SK-N-SH treated with all-trans-retinoic acid at 6 μM for 48 hours (cell line): ENCODE measurements around the gene TIAM1.

Experiments
- ARNTL ChIP-seq: fragments of 450-650 bp; formaldehyde crosslinking; IDR thresholded peaks from 2 replicates; pipeline ENCODE4 v1.5.0; 2020; ENCODE audit warnings: low read depth, mild to moderate bottlenecking, moderate library complexity, borderline replicate concordance
- BACH2 ChIP-seq: fragments of 250-450 bp; sonication (Bioruptor Pico); IDR thresholded peaks from 2 replicates; pipeline ENCODE4 v1.9.0; 2021; ENCODE audit warnings: mild to moderate bottlenecking, borderline replicate concordance
- GLIS3 ChIP-seq: fragments of 250-450 bp; sonication (Bioruptor Pico); IDR thresholded peaks from 2 replicates; pipeline ENCODE4 v1.5.0; 2020; ENCODE audit warnings: mild to moderate bottlenecking, moderate library complexity
- PPARA ChIP-seq: fragments of 250-450 bp; sonication (Bioruptor Pico); IDR thresholded peaks from 2 replicates; pipeline ENCODE4 v1.5.0; 2020; ENCODE audit warnings: mild to moderate bottlenecking, borderline replicate concordance
- RARB ChIP-seq: fragments of 250-450 bp; sonication (Bioruptor Pico); IDR thresholded peaks from 2 replicates; pipeline ENCODE4 v1.8.0; 2021; ENCODE audit warnings: mild to moderate bottlenecking, moderate library complexity
- SNAI2 ChIP-seq: fragments of 250-450 bp; sonication (Bioruptor Pico); IDR thresholded peaks from 2 replicates; pipeline ENCODE4 v1.5.0; 2020; ENCODE audit warnings: mild to moderate bottlenecking, moderate library complexity
- TCF4 ChIP-seq: fragments of 250-450 bp; sonication (Bioruptor Pico); IDR thresholded peaks from 2 replicates; pipeline ENCODE4 v1.8.0; 2021; ENCODE audit warnings: mild to moderate bottlenecking, moderate library complexity, borderline replicate concordance
- TOX ChIP-seq: fragments of 250-450 bp; sonication (Bioruptor Pico); IDR thresholded peaks from 2 replicates; pipeline ENCODE4 v1.8.0; 2021; ENCODE audit warnings: mild to moderate bottlenecking, moderate library complexity, borderline replicate concordance
- ZC3H10 ChIP-seq: fragments of 250-450 bp; sonication (Bioruptor Pico); IDR thresholded peaks from 2 replicates; pipeline ENCODE4 v1.5.1; 2021; ENCODE audit warnings: mild to moderate bottlenecking, moderate library complexity
- ZFP30 ChIP-seq: fragments of 450-650 bp; formaldehyde crosslinking; IDR thresholded peaks from 2 replicates; pipeline ENCODE4 v1.5.0; 2022; ENCODE audit warnings: mild to moderate bottlenecking, moderate library complexity
- ZNF565 ChIP-seq: fragments of 450-650 bp; formaldehyde crosslinking; conservative IDR thresholded peaks from 2 replicates; pipeline ENCODE4 v1.5.0; 2020; ENCODE audit warnings: low read depth, mild to moderate bottlenecking, moderate library complexity
- ZNF8 ChIP-seq: fragments of 450-650 bp; formaldehyde crosslinking; IDR thresholded peaks from 2 replicates; pipeline ENCODE4 v1.5.0; 2020; ENCODE audit warnings: mild to moderate bottlenecking, moderate library complexity
- TF ChIP-seq, protein P1 (sequence below): fragments of 250-450 bp; sonication (Bioruptor Pico); IDR thresholded peaks from 2 replicates; pipeline ENCODE4 v1.8.0; 2020; ENCODE audit warnings: mild to moderate bottlenecking, moderate library complexity, borderline replicate concordance
- TF ChIP-seq, protein P2 (sequence below): fragments of 250-450 bp; sonication (Bioruptor Pico); IDR thresholded peaks from 2 replicates; pipeline ENCODE4 v1.8.0; 2021; ENCODE audit warnings: low read depth, mild to moderate bottlenecking, moderate library complexity, borderline replicate concordance

DNA sequence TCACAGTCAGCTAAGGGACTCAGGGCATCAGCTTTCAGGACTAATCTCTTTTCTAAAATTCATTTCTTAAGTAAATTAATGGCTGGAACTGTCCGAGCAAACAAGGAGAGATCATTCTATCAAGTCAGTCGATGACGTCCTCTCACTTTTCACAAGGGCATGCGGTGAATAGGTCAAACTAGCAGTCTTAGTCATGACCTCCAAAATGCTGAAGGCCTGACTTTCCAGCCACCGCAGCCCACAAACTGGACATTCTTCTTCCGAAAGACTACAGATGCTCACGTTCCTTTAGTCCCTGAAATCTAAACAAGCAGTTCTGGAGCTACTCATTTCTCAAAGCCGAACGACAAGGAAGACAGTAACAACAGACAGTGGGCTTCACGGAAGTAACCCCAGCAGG lies 127.9 kb downstream of the TIAM1 start:
- TF ChIP-seq ZC3H10 (CRISPR knock-in tag) (no peak), PPARA (CRISPR knock-in tag) (no peak), ARNTL (no peak), TOX (CRISPR knock-in tag) (no peak), SNAI2 (CRISPR knock-in tag) (no peak), RARB (CRISPR knock-in tag) (no peak), BACH2 (CRISPR knock-in tag) (no peak), ZNF8 (CRISPR knock-in tag) (no peak), ZNF565 (CRISPR knock-in tag) (no peak), TCF4 (CRISPR knock-in tag) (no peak), GLIS3 (no peak), ZFP30 (CRISPR knock-in tag) (no peak)
- TF ChIP-seq, protein P1, sequence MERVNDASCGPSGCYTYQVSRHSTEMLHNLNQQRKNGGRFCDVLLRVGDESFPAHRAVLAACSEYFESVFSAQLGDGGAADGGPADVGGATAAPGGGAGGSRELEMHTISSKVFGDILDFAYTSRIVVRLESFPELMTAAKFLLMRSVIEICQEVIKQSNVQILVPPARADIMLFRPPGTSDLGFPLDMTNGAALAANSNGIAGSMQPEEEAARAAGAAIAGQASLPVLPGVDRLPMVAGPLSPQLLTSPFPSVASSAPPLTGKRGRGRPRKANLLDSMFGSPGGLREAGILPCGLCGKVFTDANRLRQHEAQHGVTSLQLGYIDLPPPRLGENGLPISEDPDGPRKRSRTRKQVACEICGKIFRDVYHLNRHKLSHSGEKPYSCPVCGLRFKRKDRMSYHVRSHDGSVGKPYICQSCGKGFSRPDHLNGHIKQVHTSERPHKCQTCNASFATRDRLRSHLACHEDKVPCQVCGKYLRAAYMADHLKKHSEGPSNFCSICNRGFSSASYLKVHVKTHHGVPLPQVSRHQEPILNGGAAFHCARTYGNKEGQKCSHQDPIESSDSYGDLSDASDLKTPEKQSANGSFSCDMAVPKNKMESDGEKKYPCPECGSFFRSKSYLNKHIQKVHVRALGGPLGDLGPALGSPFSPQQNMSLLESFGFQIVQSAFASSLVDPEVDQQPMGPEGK (CRISPR knock-in tag): no peak
- TF ChIP-seq, protein P2, sequence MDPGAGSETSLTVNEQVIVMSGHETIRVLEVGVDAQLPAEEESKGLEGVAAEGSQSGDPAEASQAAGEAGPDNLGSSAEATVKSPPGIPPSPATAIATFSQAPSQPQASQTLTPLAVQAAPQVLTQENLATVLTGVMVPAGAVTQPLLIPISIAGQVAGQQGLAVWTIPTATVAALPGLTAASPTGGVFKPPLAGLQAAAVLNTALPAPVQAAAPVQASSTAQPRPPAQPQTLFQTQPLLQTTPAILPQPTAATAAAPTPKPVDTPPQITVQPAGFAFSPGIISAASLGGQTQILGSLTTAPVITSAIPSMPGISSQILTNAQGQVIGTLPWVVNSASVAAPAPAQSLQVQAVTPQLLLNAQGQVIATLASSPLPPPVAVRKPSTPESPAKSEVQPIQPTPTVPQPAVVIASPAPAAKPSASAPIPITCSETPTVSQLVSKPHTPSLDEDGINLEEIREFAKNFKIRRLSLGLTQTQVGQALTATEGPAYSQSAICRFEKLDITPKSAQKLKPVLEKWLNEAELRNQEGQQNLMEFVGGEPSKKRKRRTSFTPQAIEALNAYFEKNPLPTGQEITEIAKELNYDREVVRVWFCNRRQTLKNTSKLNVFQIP (CRISPR knock-in tag): no peak
